Lower leg skin (tissue), 4 donors: ENCODE results near the gene RBBP9. TPM values are rescaled to one million over a fixed set of nuclear protein-coding genes. Genes with fewer than 3 reads are reported as not detected.

Source experiments
- DNase-seq, 2 donors: peaks; one replicate each; pipeline ENCODE4 v3.0.0-alpha.2; 2019; ENCODE audit warnings: low spot score in 2 of 2
- H3K4me3 ChIP-seq: fragments of 200-600 bp; sonication (generic); 2 replicates; pipeline ENCODE4 v1.5.1; 2017; ENCODE audit warnings: mild to moderate bottlenecking, low read depth; ENCODE audit not compliant: poor library complexity, severe bottlenecking
- POLR2A ChIP-seq, 2 donors: fragments of 450-650 bp; IDR thresholded peaks; one replicate each; pipeline ENCODE4 v1.6.1; 2016 to 2017; ENCODE audit warnings: antibody characterized with exemption in 2 of 2, mild to moderate bottlenecking in 1 of 2, moderate library complexity in 1 of 2
- WGBS, 2 donors: methylation state at CpG; one replicate each; pipeline ENCODE4 v1.1.5; 2018; 5-methylcytosine and 5-hydroxymethylcytosine counted together
- intact Hi-C: fragments of 100-400 bp; cut with DNase I; formaldehyde crosslinking; loops from one replicate; pipeline ENCODE4 v1.15.0; 2023; ENCODE audit warnings: low total_unique reads
- microRNA counts, 2 donors: library from miRNA; unstranded; fragments of <30 nt; microRNA quantifications; one replicate each; lab custom pipeline; 2016
- microRNA-seq, 2 donors: library from miRNA; unstranded; fragments of <30 nt; microRNA quantifications; one replicate each; pipeline ENCODE4, GENCODE V29; 2016; ENCODE audit warnings: borderline replicate concordance in 2 of 2, borderline number of aligned reads in 1 of 2
- total RNA-seq, 4 donors: library from RNA; depleted of rRNA; stranded (reverse); fragments of >200 nt; gene quantifications; one replicate each; pipeline ENCODE4 v1.1.0, GENCODE V29; 2016
- TF ChIP-seq, protein P1 (sequence below), 3 donors: fragments of 450-650 bp; IDR thresholded peaks; one replicate each; pipeline ENCODE4 v1.5.1; 2016; ENCODE audit warnings: antibody characterized with exemption in 3 of 3, mild to moderate bottlenecking in 3 of 3, moderate library complexity in 2 of 3

The RBBP9 gene
- total RNA-seq, 4 donors from 2014 or later, result 14.2 to 26.1 (median 19.4) TPM

DNA sequence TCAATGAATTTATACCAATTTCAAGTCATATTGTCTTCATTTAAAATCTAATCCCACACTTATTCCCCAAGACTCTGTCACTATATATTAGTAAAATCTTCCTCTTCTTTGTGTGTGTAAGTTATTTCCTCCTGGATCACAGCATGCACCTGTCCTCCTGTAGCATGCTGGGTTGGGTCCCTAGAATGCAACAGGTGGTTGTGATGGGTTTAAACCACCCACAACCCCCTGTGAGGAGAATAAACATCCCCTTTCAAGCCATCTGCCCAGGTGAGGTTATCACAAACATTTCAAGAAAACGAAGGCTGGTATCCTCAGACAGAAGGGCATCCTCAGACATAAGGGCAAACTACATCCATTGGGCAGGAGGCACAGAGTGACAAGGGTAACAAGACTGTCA, 56.6 kb downstream of the RBBP9 start:
- TF ChIP-seq, protein P1, sequence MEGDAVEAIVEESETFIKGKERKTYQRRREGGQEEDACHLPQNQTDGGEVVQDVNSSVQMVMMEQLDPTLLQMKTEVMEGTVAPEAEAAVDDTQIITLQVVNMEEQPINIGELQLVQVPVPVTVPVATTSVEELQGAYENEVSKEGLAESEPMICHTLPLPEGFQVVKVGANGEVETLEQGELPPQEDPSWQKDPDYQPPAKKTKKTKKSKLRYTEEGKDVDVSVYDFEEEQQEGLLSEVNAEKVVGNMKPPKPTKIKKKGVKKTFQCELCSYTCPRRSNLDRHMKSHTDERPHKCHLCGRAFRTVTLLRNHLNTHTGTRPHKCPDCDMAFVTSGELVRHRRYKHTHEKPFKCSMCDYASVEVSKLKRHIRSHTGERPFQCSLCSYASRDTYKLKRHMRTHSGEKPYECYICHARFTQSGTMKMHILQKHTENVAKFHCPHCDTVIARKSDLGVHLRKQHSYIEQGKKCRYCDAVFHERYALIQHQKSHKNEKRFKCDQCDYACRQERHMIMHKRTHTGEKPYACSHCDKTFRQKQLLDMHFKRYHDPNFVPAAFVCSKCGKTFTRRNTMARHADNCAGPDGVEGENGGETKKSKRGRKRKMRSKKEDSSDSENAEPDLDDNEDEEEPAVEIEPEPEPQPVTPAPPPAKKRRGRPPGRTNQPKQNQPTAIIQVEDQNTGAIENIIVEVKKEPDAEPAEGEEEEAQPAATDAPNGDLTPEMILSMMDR (IDR thresholded peaks at IDR 0.05), result no peak
- TF ChIP-seq POLR2A (IDR thresholded peaks at IDR 0.05), result no peak
- 33 to 76% methylated on average over 1 of the region's 1 CpG for WGBS, 2 donors
- intact Hi-C loops, result no loop called here
- DNase-seq, result no peak
- no peak overlapping the region for H3K4me3 ChIP-seq

DNA sequence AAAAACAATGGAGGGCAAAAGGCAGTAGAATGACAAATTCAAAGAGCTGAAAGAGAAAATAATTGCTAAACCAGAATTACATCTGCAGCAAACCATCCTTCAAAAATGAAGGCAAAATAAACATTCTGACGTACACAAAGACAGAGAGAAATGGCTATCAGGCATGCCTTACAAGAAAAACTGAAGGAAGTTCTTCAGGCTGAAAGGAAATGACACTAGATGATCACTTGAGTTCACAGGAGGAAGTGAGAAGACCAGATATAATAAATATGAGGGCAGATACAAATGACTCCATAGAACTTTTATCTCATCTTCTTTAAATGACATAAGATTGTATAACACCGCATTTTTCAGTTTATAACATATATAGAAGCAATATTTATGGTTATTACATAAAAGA, 60.2 kb downstream of the RBBP9 start:
- 84 to 86% methylated on average over 2 of the region's 2 CpGs for WGBS, 2 donors
- DNase-seq, result no peak
- no peak overlapping the region for H3K4me3 ChIP-seq
- TF ChIP-seq POLR2A (IDR thresholded peaks at IDR 0.05), result no peak
- TF ChIP-seq, protein P1 (IDR thresholded peaks at IDR 0.05), result no peak
- intact Hi-C loops, result no loop called here

MicroRNAs encoded within 50 kb of the gene (microRNA counts, 767-probe panel; counts per million panel counts)
- 0 to 358 counts per million in 2 donors for microRNA hsa-miR-3192 (lab: Ali Mortazavi, UCI)

Small RNAs within 50 kb of the gene (microRNA-seq; reads per million reads assigned to microRNA genes)
- 0 to 0.57 reads per million in 2 donors for gene MIR3192

Other genes with a start within 250 kb of the RBBP9 start
- gene ZNF133, start 208.7 kb downstream of the RBBP9 start, total RNA-seq, result 10 to 100 TPM; 14.3 to 27.8 (median 23.7) TPM
- 1 to 10 TPM in 3 of 4 donors, under 1 TPM in 1; 0.53 to 6.1 (median 4.3) TPM for gene DZANK1, start 30.2 kb downstream of the RBBP9 start, total RNA-seq
- gene POLR3F, start 29.8 kb downstream of the RBBP9 start, total RNA-seq, result 10 to 100 TPM in 2 of 4 donors, 1 to 10 TPM in 2; 5.3 to 10.6 (median 8.7) TPM
- gene SEC23B, start 10.7 kb upstream of the RBBP9 start, total RNA-seq, result 10 to 100 TPM; 32.5 to 43.9 (median 41.3) TPM
- 100 to 1,000 TPM in 2 of 4 donors, 10 to 100 TPM in 2; 83.1 to 164 (median 112) TPM for gene SMIM26, start 70.2 kb upstream of the RBBP9 start, total RNA-seq
- 10 to 100 TPM; 21.7 to 41.8 (median 39.8) TPM for gene DTD1, start 90.8 kb upstream of the RBBP9 start, total RNA-seq